Upper lobe of right lung (tissue), 1 donor: ENCODE data around the gene ALK. TPM values are rescaled to one million over a fixed set of nuclear protein-coding genes. Genes with fewer than 3 reads are reported as not detected.

Experiments
- ATAC-seq: fragments of 200-7000 bp; cut with Tn5 transposase; one replicate; pipeline ENCODE4 v1.9.1; 2020; ENCODE audit warnings: mild to moderate bottlenecking, moderate library complexity
- DNase-seq: peaks from one replicate; pipeline ENCODE4 v3.0.0-alpha.2; 2020
- H3K27ac ChIP-seq: fragments of 200-600 bp; one replicate; pipeline ENCODE4 v1.8.0; 2022
- H3K27me3 ChIP-seq: fragments of 200-600 bp; one replicate; pipeline ENCODE4 v1.8.0; 2022; ENCODE audit warnings: mild to moderate bottlenecking
- H3K36me3 ChIP-seq: fragments of 200-600 bp; one replicate; pipeline ENCODE4 v1.8.0; 2022
- H3K4me1 ChIP-seq: fragments of 200-600 bp; one replicate; pipeline ENCODE4 v1.8.0; 2022
- H3K4me3 ChIP-seq: fragments of 200-600 bp; one replicate; pipeline ENCODE4 v1.8.0; 2022; ENCODE audit warnings: mild to moderate bottlenecking
- H3K9me3 ChIP-seq: fragments of 200-600 bp; one replicate; pipeline ENCODE4 v1.8.0; 2022
- CTCF ChIP-seq: fragments of 200-600 bp; IDR thresholded peaks from one replicate; pipeline ENCODE4 v1.8.0; 2022; ENCODE audit warnings: antibody characterized with exemption
- intact Hi-C: fragments of 100-400 bp; cut with DNase I; formaldehyde crosslinking; loops from one replicate; pipeline ENCODE4 v1.11.0; 2022
- total RNA-seq: library from RNA; stranded (reverse); fragmentation: NEBNext Ultra II Directional; extraction: Animal tissue kit (Norgen Biotek cat#: 25700); gene quantifications from one replicate; pipeline ENCODE4 v1.2.1, GENCODE V29; 2021
- donor health status: DM: no; HTN: yes; CAD: no; lungs with severe emphysema.

The ALK gene
- total RNA-seq, 1 donor from 2014 or later = not detected

GRCh38 chr2:29382486-29382885 is 538.9 kb downstream of the ALK start:
- DNase-seq (no peak), ATAC-seq (no peak)
- intact Hi-C loops = no loop called here
- no peak overlapping the region for H3K27ac ChIP-seq
- no peaks in the 10 kb centered on the region for H3K4me1 ChIP-seq
- H3K27me3 ChIP-seq = no peaks in the 10 kb centered on the region
- H3K36me3 ChIP-seq = no peaks in the 10 kb centered on the region
- H3K9me3 ChIP-seq = no peaks in the 10 kb centered on the region
- no peak for TF ChIP-seq CTCF
- H3K4me3 ChIP-seq = no peak overlapping the region

- H3K27ac ChIP-seq = no peak overlapping the region
- intact Hi-C loops = no loop called here
- H3K36me3 ChIP-seq = no peaks in the 10 kb centered on the region
Measured at GRCh38 chr2:29377788-29378187, 543.6 kb downstream of the ALK start.

GRCh38 chr2:29376541-29376940 is 544.8 kb downstream of the ALK start:
- DNase-seq = no peak
- intact Hi-C loops = no loop called here
- H3K4me3 ChIP-seq = no peak overlapping the region
- no peaks in the 10 kb centered on the region for H3K36me3 ChIP-seq
- H3K27ac ChIP-seq = no peak overlapping the region
- H3K4me1 ChIP-seq = no peaks in the 10 kb centered on the region
- H3K9me3 ChIP-seq = no peaks in the 10 kb centered on the region
- TF ChIP-seq CTCF = no peak
- no peak for ATAC-seq
- H3K27me3 ChIP-seq = no peaks in the 10 kb centered on the region

More at GRCh38 chr2:29377788-29378187, 543.6 kb downstream of the ALK start:
- DNase-seq (no peak), ATAC-seq (no peak)
- no peak for TF ChIP-seq CTCF
- Histone ChIP-seq H3K4me3 (no peak overlapping the region), H3K9me3 (no peaks in the 10 kb centered on the region), H3K27me3 (no peaks in the 10 kb centered on the region), H3K4me1 (no peaks in the 10 kb centered on the region)

- no peak for DNase-seq
- Histone ChIP-seq H3K9me3 (no peaks in the 10 kb centered on the region), H3K27ac (no peak overlapping the region), H3K27me3 (no peaks in the 10 kb centered on the region), H3K36me3 (no peaks in the 10 kb centered on the region), H3K4me3 (no peak overlapping the region), H3K4me1 (no peaks in the 10 kb centered on the region)
- no peak for TF ChIP-seq CTCF
- ATAC-seq = no peak
- intact Hi-C loops = no loop called here
Measured at GRCh38 chr2:29375843-29376242, 545.5 kb downstream of the ALK start.

- Histone ChIP-seq H3K9me3 (no peaks in the 10 kb centered on the region), H3K27me3 (no peaks in the 10 kb centered on the region), H3K4me1 (no peaks in the 10 kb centered on the region), H3K4me3 (no peak overlapping the region), H3K27ac (no peak overlapping the region), H3K36me3 (no peaks in the 10 kb centered on the region)
- intact Hi-C loops = no loop called here
- ATAC-seq = no peak
- TF ChIP-seq CTCF = no peak
- DNase-seq = no peak
Measured at GRCh38 chr2:29374823-29375222, 546.6 kb downstream of the ALK start.

- no peak overlapping the region for H3K27ac ChIP-seq
- DNase-seq (no peak), ATAC-seq (no peak)
- no peak overlapping the region for H3K4me3 ChIP-seq
- intact Hi-C loops = no loop called here
- no peaks in the 10 kb centered on the region for H3K27me3 ChIP-seq
- H3K36me3 ChIP-seq = no peaks in the 10 kb centered on the region
- H3K4me1 ChIP-seq = no peaks in the 10 kb centered on the region
- no peaks in the 10 kb centered on the region for H3K9me3 ChIP-seq
- no peak for TF ChIP-seq CTCF
Measured at GRCh38 chr2:29373870-29374269, 547.5 kb downstream of the ALK start.
